A549 (cell line): ENCODE data around the gene CENPK. TPM values are rescaled to one million over a fixed set of nuclear protein-coding genes. Genes with fewer than 3 reads are reported as not detected.

Experiments used
- ATAC-seq, 2 experiments: fragments of 200-7000 bp in 1 of 2; fragments of >200 bp in 1 of 2; cut with Nextera tagmentation in 1 of 2; cut with Tn5 transposase in 1 of 2; 3 replicates each; pipeline versions ENCODE4 v1.8.0 to v1.9.1; 2018 to 2020; ENCODE audit warnings: mild to moderate bottlenecking in 1 of 2, moderate library complexity in 1 of 2
- CTCF ChIA-PET: fragments of 300-600 bp; sonication (Branson Sonifier 250); formaldehyde crosslinking; extraction: SDS; loops from one replicate; lab custom pipeline; 2021; ENCODE audit warnings: antibody characterized with exemption, inconsistent platforms; lab: Yijun Ruan, JAX
- POLR2A ChIA-PET: fragments of 350-600 bp; formaldehyde crosslinking; extraction: SDS; loops from one replicate; lab custom pipeline; 2021; ENCODE audit warnings: antibody characterized with exemption, inconsistent platforms; lab: Yijun Ruan, JAX
- DNase-seq, 2 experiments: peaks; one replicate each; pipeline versions ENCODE4 v3.0.0 to v3.0.0-alpha.2; 2011 to 2016; ENCODE audit warnings: low read depth in 1 of 2, low spot score in 1 of 2
- FAIRE-seq: peaks from 2 replicates; lab custom pipeline; 2011; peaks lifted over from hg19 to GRCh38; lab: Jason Lieb, UNC
- H3K27ac ChIP-seq, 2 experiments: fragments of >200 bp; sonication (Bioruptor Twin); formaldehyde crosslinking; 3 replicates each; pipeline ENCODE4 v1.5.1; 2016 to 2017
- H3K4me1 ChIP-seq: fragments of >200 bp; sonication (Bioruptor Twin); formaldehyde crosslinking; 3 replicates; pipeline ENCODE4 v1.6.1; 2016
- H3K4me2 ChIP-seq: fragments of >200 bp; sonication (Bioruptor Twin); formaldehyde crosslinking; 3 replicates; pipeline ENCODE4 v1.6.1; 2016
- H3K4me3 ChIP-seq: fragments of >200 bp; sonication (Bioruptor Twin); formaldehyde crosslinking; 3 replicates; pipeline ENCODE4 v1.5.1; 2016
- H3K9me3 ChIP-seq: fragments of >200 bp; sonication (Bioruptor Twin); formaldehyde crosslinking; 3 replicates; pipeline ENCODE4 v1.6.1; 2016
- CBX2 ChIP-seq: fragments of 200-600 bp; sonication (generic); IDR thresholded peaks from 2 replicates; pipeline ENCODE4 v1.6.1; 2016; ENCODE audit warnings: low read depth, mild to moderate bottlenecking, borderline replicate concordance
- CBX8 ChIP-seq: fragments of 200-600 bp; sonication (generic); IDR thresholded peaks from 2 replicates; pipeline ENCODE4 v1.6.1; 2016
- CHD2 ChIP-seq: fragments of 150-350 bp; IDR thresholded peaks from 2 replicates; pipeline ENCODE4 v1.6.1; 2014; ENCODE audit warnings: low read length; ENCODE audit not compliant: partially characterized antibody
- CTCF ChIP-seq: fragments of >200 bp; sonication (Bioruptor Twin); formaldehyde crosslinking; IDR thresholded peaks from 3 replicates; pipeline ENCODE4 v1.5.1; 2016
- E2F6 ChIP-seq: IDR thresholded peaks from 2 replicates; pipeline ENCODE4 v1.6.1; 2012; ENCODE audit warnings: low read depth, borderline replicate concordance
- EHF ChIP-seq: fragments of 250-450 bp; sonication (Bioruptor Pico); IDR thresholded peaks from 2 replicates; pipeline ENCODE4 v1.5.0; 2020; ENCODE audit warnings: mild to moderate bottlenecking
- EHMT2 ChIP-seq: fragments of 200-600 bp; sonication (generic); IDR thresholded peaks from 2 replicates; pipeline ENCODE4 v1.6.1; 2016; ENCODE audit warnings: antibody characterized with exemption, low read depth, mild to moderate bottlenecking, moderate library complexity
- EP300 ChIP-seq, 2 experiments: fragments of >200 bp; sonication (Bioruptor Twin); formaldehyde crosslinking; IDR thresholded peaks; 2 replicates in 1 of 2; 3 replicates in 1 of 2; pipeline ENCODE4 v1.6.1; 2016 to 2017
- ESRRA ChIP-seq: fragments of 150-350 bp; IDR thresholded peaks from 2 replicates; pipeline ENCODE4 v1.6.1; 2014; ENCODE audit warnings: mild to moderate bottlenecking, low read length, borderline replicate concordance
- FOSL2 ChIP-seq, 2 experiments: fragments of 450-650 bp in 1 of 2; fragments of >200 bp in 1 of 2; sonication (Bioruptor Twin) in 1 of 2; formaldehyde crosslinking; IDR thresholded peaks; 2 replicates each; pipeline versions ENCODE4 v1.5.0 to v1.6.1; 2016 to 2020; ENCODE audit warnings: mild to moderate bottlenecking in 1 of 2, moderate library complexity in 1 of 2
- FOXS1 ChIP-seq: fragments of 250-450 bp; sonication (Bioruptor Pico); IDR thresholded peaks from 2 replicates; pipeline ENCODE4 v1.5.0; 2020; ENCODE audit warnings: mild to moderate bottlenecking, moderate library complexity
- HMGXB4 ChIP-seq: fragments of 250-450 bp; sonication (Bioruptor Pico); IDR thresholded peaks from 2 replicates; pipeline ENCODE4 v1.5.0; 2021; ENCODE audit warnings: mild to moderate bottlenecking, moderate library complexity, borderline replicate concordance
- HOXB5 ChIP-seq: fragments of 250-450 bp; sonication (Bioruptor Pico); IDR thresholded peaks from 2 replicates; pipeline ENCODE4 v1.5.0; 2020; ENCODE audit warnings: mild to moderate bottlenecking, moderate library complexity
- MAFK ChIP-seq: fragments of 450-650 bp; IDR thresholded peaks from 2 replicates; pipeline ENCODE4 v1.6.1; 2014; ENCODE audit not compliant: partially characterized antibody
- MAX ChIP-seq: IDR thresholded peaks from 2 replicates; pipeline ENCODE4 v1.6.1; 2012
- MYC ChIP-seq: IDR thresholded peaks from 2 replicates; pipeline ENCODE4 v1.6.1; 2012; ENCODE audit warnings: mild to moderate bottlenecking, inconsistent platforms, low read length, improper control_type of control experiment, borderline replicate concordance
- RAD21 ChIP-seq, 2 experiments: fragments of >200 bp in 1 of 2; sonication (Bioruptor Twin) in 1 of 2; formaldehyde crosslinking in 1 of 2; IDR thresholded peaks in 1 of 2; conservative IDR thresholded peaks in 1 of 2; 2 replicates in 1 of 2; 3 replicates in 1 of 2; pipeline ENCODE4 v1.6.1; 2012 to 2018; ENCODE audit warnings: inconsistent platforms in 1 of 2
- RFX5 ChIP-seq: fragments of 450-650 bp; IDR thresholded peaks from 2 replicates; pipeline ENCODE4 v1.7.1; 2014; ENCODE audit warnings: antibody characterized with exemption, mild to moderate bottlenecking, moderate library complexity
- SMC3 ChIP-seq: fragments of >200 bp; sonication (Bioruptor Twin); formaldehyde crosslinking; IDR thresholded peaks from 3 replicates; pipeline ENCODE4 v1.6.1; 2018; ENCODE audit warnings: inconsistent platforms
- SREBF2 ChIP-seq: fragments of 450-650 bp; IDR thresholded peaks from 2 replicates; pipeline ENCODE4 v1.6.1; 2014; ENCODE audit warnings: mild to moderate bottlenecking, moderate library complexity
- TFCP2L1 ChIP-seq: fragments of 250-450 bp; sonication (Bioruptor Pico); IDR thresholded peaks from 2 replicates; pipeline ENCODE4 v1.5.0; 2021; ENCODE audit warnings: mild to moderate bottlenecking
- WGBS: methylation state at CpG from one replicate; pipeline ENCODE4 v1.1.6; 2017; ENCODE audit errors: missing lambda C conversion rate; 5-methylcytosine and 5-hydroxymethylcytosine counted together
- polyA plus RNA-seq, 4 experiments: library from polyadenylated mRNA; depleted of rRNA in 3 of 4; stranded (reverse); fragments of >200 nt; fragmentation: RNase III in 1 of 4; extraction: RNeasy Plus Mini Kit Qiagen cat#74134 plus additional on column Dnase treatment in 1 of 4; gene quantifications; 2 replicates in 3 of 4; 3 replicates in 1 of 4; pipeline ENCODE4 v1.2.3, GENCODE V29; 2011 to 2017

Gene CENPK
- polyA plus RNA-seq, 2 of the 4 experiments (the other 2 are of a cell fraction): 71.2 to 72.7 TPM

GRCh38 chr5:65548281-65548680 lies 14.7 kb downstream of the CENPK start (continued):
- TF ChIP-seq TFCP2L1 (CRISPR knock-in tag) (no peak), HMGXB4 (no peak), EHF (CRISPR knock-in tag) (no peak)
- TF ChIP-seq, all 56 proteins: peak for 0

- Histone ChIP-seq H3K9me3 (no peaks in the 10 kb centered on the region), H3K27ac (no peak overlapping the region), H3K4me2 (no peak overlapping the region), H3K4me1 (no peaks in the 10 kb centered on the region), H3K4me3 (no peak overlapping the region)
- FAIRE-seq (no peak), DNase-seq (no peak), ATAC-seq (no peak)
- ChIA-PET POLR2A (no interaction called here), CTCF (interaction anchor here (1.2 kb wide), 1 partner anchor 11 kb away, joined by 3 read pairs; no protein-coding TSS in a partner anchor)
- TF ChIP-seq MYC (no peak), MAFK (peak; percentile 36)
- 92% methylated on average over 5 of the region's 5 CpGs for WGBS
Observed at GRCh38 chr5:65546141-65546540, 16.8 kb downstream of the CENPK start.

GRCh38 chr5:65544473-65544872 lies 18.5 kb downstream of the CENPK start:
- no peak overlapping the region for H3K4me2 ChIP-seq
- FAIRE-seq (no peak), ATAC-seq (no peak), DNase-seq (no peak)
- 91% methylated on average over 4 of the region's 4 CpGs for WGBS
- H3K4me1 ChIP-seq: no peaks in the 10 kb centered on the region
- TF ChIP-seq CTCF (no peak), HOXB5 (CRISPR knock-in tag) (no peak), EHMT2 (no peak), MAX (no peak), RAD21 (conservative IDR thresholded peaks at IDR 0.05 in 1 of 2, IDR thresholded peaks at IDR 0.05 in 1 of 2) (no peak), TFCP2L1 (CRISPR knock-in tag) (no peak), RFX5 (no peak), CBX8 (no peak), CHD2 (no peak), FOXS1 (CRISPR knock-in tag) (no peak)
- no peak overlapping the region for H3K4me3 ChIP-seq
- no peak overlapping the region for H3K27ac ChIP-seq
- ChIA-PET POLR2A (no interaction called here), CTCF (no interaction called here)
- H3K9me3 ChIP-seq: no peaks in the 10 kb centered on the region

- no peak for FAIRE-seq
- no peaks in the 10 kb centered on the region for H3K4me1 ChIP-seq
- POLR2A ChIA-PET: no interaction called here
- H3K9me3 ChIP-seq: no peaks in the 10 kb centered on the region
- peak in 1 of 2 experiments; percentile 6 for DNase-seq
- H3K4me2 ChIP-seq: no peak overlapping the region
- H3K27ac ChIP-seq: no peak overlapping the region
- H3K4me3 ChIP-seq: no peak overlapping the region
- peak in 1 of 2 experiments; percentile 34; a peak in 2 of 6 replicates for ATAC-seq
- TF ChIP-seq RFX5 (no peak), E2F6 (no peak), FOSL2 (IDR thresholded peaks at IDR 0.05) (no peak), FOSL2 (CRISPR knock-in tag; IDR thresholded peaks at IDR 0.05) (no peak), SMC3 (no peak), ESRRA (no peak), CBX2 (no peak), EP300 (IDR thresholded peaks at IDR 0.05) (no peak), SREBF2 (no peak)
- CTCF ChIA-PET: interaction anchor here (0.5 to 1.2 kb wide), 3 partner anchors 9 to 469 kb away, joined by 3 to 4 read pairs (median 4); no protein-coding TSS in a partner anchor
Observed at GRCh38 chr5:65539827-65540226, 23.1 kb downstream of the CENPK start.
